ENCODE data around the gene AFF4. TPM values are rescaled to one million over a fixed set of nuclear protein-coding genes. Genes with fewer than 3 reads are reported as not detected.
A peak's percentile ranks its signal among the peaks of the same experiment; 100 is the strongest.
"Not testable (repeated sequence)": the region's sequence is repeated elsewhere in the genome, so short reads cannot be mapped to it uniquely, and the experiment has no call there.

The AFF4 gene
- total RNA-seq, 1 donor from 2014 or later = 29.2 TPM

DNA sequence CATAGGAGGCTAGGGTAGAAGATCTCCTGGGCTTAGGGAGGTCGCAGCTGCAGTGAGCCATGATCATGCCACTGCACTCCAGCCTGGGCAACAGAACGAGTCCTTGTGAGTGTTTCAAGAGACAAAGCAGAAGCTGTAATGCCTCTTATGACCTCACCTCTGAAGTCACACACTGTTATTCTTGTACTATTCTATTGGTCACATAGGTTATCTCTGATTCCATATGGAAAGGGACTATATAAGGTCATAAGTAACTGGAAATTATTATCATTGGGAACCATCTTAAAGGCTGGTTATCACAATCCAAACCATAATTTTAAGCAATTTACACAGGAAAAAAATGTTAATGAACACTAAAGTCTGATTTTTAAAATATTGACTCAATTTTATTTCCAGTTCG is 17.9 kb upstream of the AFF4 start:
- no peak for DNase-seq (ENCODE audit: low read depth)
- H3K4me3 ChIP-seq (ENCODE audit: low read depth, low read length) = no peak overlapping the region
- TF ChIP-seq, protein P1, sequence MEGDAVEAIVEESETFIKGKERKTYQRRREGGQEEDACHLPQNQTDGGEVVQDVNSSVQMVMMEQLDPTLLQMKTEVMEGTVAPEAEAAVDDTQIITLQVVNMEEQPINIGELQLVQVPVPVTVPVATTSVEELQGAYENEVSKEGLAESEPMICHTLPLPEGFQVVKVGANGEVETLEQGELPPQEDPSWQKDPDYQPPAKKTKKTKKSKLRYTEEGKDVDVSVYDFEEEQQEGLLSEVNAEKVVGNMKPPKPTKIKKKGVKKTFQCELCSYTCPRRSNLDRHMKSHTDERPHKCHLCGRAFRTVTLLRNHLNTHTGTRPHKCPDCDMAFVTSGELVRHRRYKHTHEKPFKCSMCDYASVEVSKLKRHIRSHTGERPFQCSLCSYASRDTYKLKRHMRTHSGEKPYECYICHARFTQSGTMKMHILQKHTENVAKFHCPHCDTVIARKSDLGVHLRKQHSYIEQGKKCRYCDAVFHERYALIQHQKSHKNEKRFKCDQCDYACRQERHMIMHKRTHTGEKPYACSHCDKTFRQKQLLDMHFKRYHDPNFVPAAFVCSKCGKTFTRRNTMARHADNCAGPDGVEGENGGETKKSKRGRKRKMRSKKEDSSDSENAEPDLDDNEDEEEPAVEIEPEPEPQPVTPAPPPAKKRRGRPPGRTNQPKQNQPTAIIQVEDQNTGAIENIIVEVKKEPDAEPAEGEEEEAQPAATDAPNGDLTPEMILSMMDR (conservative IDR thresholded peaks at IDR 0.05; ENCODE audit: low read depth, low read length) = no peak

DNA sequence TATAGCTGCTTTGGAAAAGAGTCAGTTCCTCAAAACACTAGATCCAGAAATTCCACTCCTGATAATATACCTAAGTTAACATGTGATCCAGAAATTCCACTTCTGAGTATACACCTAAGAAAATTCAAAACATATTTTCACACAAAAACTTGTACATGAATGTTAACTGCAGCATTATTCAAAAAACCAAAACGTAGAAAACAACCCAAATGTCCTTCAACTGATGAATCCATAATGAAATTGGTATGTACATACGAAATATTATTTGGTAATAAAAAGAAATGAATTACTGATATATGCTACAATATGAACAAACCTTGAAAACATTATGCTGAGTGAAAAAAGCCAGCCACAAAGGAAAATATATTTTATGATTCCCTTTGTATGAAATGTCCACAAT is 16.5 kb upstream of the AFF4 start:
- TF ChIP-seq, protein P1 (conservative IDR thresholded peaks at IDR 0.05; ENCODE audit: low read depth, low read length) = no peak
- no peak overlapping the region for H3K4me3 ChIP-seq (ENCODE audit: low read depth, low read length)
- DNase-seq (ENCODE audit: low read depth) = no peak

DNA sequence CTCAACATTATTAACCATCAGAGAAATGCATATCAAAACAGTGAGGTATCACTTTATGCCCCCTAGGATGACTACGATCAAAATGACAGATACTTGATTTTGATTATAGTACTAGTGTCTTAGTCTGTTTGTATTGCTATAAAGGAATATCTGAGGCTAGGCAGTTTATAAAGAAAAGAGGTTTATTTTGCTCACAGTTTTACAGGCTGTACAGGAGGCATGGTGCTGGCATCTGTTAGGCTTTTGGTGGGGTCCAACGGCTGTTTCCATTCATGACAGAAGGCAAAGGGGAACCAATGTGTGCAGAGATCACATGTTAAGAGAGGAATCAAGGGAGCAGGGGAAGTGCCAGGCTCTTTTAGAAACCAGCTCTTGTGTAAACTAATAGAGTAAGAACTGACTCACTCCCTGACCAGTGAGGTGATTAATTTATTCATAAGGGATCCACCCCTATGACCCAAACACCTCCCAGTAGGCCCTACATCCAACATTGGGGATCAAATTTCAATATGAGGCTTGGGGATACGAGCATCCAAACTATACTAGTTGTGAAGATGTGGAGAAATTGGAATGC is 16.0 kb upstream of the AFF4 start:
- peak; percentile 67 for DNase-seq (ENCODE audit: low read depth)
- no peak overlapping the region for H3K4me3 ChIP-seq (ENCODE audit: low read depth, low read length)
- TF ChIP-seq, protein P1 (conservative IDR thresholded peaks at IDR 0.05; ENCODE audit: low read depth, low read length) = no peak

DNA sequence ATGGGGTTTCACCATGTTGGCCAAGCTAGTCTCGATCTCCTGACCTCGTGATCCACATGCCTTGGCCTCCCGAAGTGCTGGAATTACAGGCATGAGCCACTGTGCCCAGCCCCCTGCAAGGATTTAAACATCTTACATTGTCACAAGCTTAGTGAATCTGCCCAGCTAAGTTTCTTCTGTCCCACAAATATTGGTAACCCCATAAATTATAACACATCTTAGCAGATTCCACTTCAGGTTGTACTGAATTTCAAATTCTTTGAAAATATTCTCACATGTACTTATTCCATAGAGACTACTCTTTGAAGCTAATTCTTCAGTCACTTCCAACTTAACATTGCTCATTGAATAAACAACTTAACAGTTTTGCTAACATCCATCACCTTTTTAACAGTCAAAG is 13.4 kb upstream of the AFF4 start:
- TF ChIP-seq, protein P1 (conservative IDR thresholded peaks at IDR 0.05; ENCODE audit: low read depth, low read length) = no peak
- no peak for DNase-seq (ENCODE audit: low read depth)

DNA sequence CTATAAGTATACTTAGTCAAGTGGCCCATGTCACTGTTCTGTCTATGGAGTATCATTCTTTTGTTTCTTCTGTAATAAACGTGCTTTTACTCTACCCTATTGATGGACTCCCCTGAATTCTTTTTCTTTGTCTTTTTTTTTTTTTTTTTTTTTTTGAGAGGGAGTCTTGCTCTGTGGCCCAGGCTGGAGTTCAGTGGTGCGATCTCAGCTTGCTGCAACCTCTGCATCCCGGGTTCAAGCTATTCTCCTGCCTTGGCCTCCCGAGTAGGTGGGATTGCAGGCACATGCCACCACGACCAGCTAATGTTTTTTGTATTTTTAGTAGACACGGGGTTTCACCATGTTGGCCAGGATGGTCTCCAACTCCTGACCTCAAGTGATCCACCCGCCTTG is 9.0 kb upstream of the AFF4 start:
- DNase-seq (ENCODE audit: low read depth) = not testable (repeated sequence)

More for the DNA sequence above, 13.4 kb upstream of the AFF4 start:
- no peak overlapping the region for H3K4me3 ChIP-seq (ENCODE audit: low read depth, low read length)

DNA sequence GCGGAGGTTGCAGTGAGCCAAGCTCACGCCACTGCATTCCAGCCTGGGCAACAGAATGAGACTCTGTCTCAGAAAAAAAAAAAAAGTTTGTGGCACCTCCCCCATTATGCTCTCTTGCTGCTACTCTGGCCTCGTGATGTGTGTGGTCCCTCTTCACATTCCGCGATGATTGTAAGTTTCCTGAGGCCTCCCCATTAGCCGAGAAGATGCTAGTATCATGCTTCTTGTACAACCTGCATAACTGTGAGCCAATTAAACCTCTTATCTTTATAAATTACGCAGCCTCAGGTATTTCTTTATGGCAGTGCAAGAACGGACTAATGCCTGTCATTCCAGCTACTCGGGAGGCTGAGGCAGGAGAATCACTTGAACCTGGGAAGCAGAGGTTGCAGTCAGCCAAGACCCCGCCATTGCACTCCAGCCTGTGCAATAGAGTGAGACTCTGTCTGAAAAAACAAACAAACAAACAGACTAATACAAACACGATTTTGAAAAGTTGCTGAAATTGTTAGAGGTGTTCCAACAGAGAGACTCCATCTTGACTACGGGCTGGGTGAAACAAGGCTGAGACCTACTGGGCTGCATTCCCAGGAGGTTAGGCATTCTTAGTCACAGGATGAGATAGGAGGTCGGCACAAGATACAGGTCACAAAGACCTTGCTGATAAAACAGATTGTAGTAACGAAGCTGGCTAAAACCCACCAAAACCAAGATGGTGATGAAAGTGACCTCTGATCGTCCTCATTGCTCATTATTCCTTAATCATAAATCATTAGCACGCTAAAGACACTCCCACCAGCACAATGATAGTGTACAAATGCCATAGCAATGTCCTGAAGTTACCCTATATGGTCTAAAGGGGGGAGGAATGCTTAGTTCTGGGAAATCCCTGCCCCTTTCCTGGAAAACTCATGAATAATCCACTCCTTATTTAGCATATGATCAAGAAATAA is 8.3 kb upstream of the AFF4 start:
- TF ChIP-seq, protein P1 (conservative IDR thresholded peaks at IDR 0.05; ENCODE audit: low read depth, low read length) = no peak
- H3K4me3 ChIP-seq (ENCODE audit: low read depth, low read length) = no peak overlapping the region
- no peak for DNase-seq (ENCODE audit: low read depth)

More for the DNA sequence above, 9.0 kb upstream of the AFF4 start:
- H3K4me3 ChIP-seq (ENCODE audit: low read depth, low read length) = not testable (repeated sequence)

DNA sequence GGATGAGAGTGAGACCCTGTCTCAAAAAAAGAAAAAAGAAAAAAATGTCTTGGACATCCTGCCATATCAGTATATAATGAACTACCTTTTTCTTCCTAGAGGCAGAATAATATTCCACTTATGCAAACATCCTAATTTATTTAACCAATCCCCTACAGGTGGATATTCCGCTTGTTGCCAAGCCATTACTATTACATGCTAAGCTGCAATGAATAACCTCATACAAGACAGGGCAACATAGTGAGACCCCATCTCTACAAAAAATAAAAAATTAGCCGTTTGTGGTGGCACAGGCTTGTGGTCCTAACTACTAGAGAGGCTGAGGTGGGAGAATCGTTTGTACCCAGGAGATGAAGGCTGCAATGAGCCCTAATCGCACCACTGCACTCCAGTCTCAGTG is 1.7 kb upstream of the AFF4 start:
- no peak overlapping the region for H3K4me3 ChIP-seq (ENCODE audit: low read depth, low read length)
- TF ChIP-seq, protein P1 (conservative IDR thresholded peaks at IDR 0.05; ENCODE audit: low read depth, low read length) = no peak
- DNase-seq (ENCODE audit: low read depth) = no peak

Data from epithelial cell of proximal tubule (primary cell).